M059J (cell line): ENCODE results near the gene NDUFA11. TPM values are rescaled to one million over a fixed set of nuclear protein-coding genes. Genes with fewer than 3 reads are reported as not detected.

Experiments
- DNase-seq: peaks from one replicate; pipeline ENCODE4 v3.0.0-alpha.2; 2012; ENCODE audit warnings: low read depth
- total RNA-seq: library from RNA; depleted of rRNA; stranded (reverse); fragments of >200 nt; shearing (Covaris generic); gene quantifications from 2 replicates; pipeline ENCODE4 v1.2.3, GENCODE V29; 2014

Gene NDUFA11
- total RNA-seq, 1 experiment from 2014 or later, result 328 TPM

GRCh38 chr19:5932609-5933262 lies 29.1 kb upstream of the NDUFA11 start:
- no peak for DNase-seq

GRCh38 chr19:5932146-5932545 lies 28.6 kb upstream of the NDUFA11 start:
- no peak for DNase-seq

- DNase-seq, result no peak
Measured at GRCh38 chr19:5931251-5931650, 27.7 kb upstream of the NDUFA11 start.

GRCh38 chr19:5929625-5930024 lies 26.0 kb upstream of the NDUFA11 start:
- DNase-seq, result no peak

- no peak for DNase-seq
Measured at GRCh38 chr19:5929179-5929578, 25.6 kb upstream of the NDUFA11 start.

GRCh38 chr19:5927441-5927821 lies 23.8 kb upstream of the NDUFA11 start:
- no peak for DNase-seq

GRCh38 chr19:5926641-5927440 lies 23.3 kb upstream of the NDUFA11 start:
- DNase-seq, result peak; percentile 14

GRCh38 chr19:5925830-5926427 lies 22.3 kb upstream of the NDUFA11 start:
- DNase-seq, result no peak

- no peak for DNase-seq
Measured at GRCh38 chr19:5923356-5923755, 19.8 kb upstream of the NDUFA11 start.

GRCh38 chr19:5922161-5922545 lies 18.6 kb upstream of the NDUFA11 start:
- DNase-seq, result no peak

- no peak for DNase-seq
Measured at GRCh38 chr19:5921516-5922160, 18.0 kb upstream of the NDUFA11 start.

- no peak for DNase-seq
Measured at GRCh38 chr19:5918463-5919079, 15.0 kb upstream of the NDUFA11 start.

GRCh38 chr19:5917431-5918107 lies 14.0 kb upstream of the NDUFA11 start:
- no peak for DNase-seq

- DNase-seq, result no peak
Measured at GRCh38 chr19:5916181-5916708, 12.7 kb upstream of the NDUFA11 start.

- DNase-seq, result no peak
Measured at GRCh38 chr19:5915782-5916165, 12.2 kb upstream of the NDUFA11 start.

- no peak for DNase-seq
Measured at GRCh38 chr19:5914946-5915781, 11.6 kb upstream of the NDUFA11 start.

GRCh38 chr19:5914358-5914774 lies 10.8 kb upstream of the NDUFA11 start:
- no peak for DNase-seq

GRCh38 chr19:5913739-5914357 lies 10.3 kb upstream of the NDUFA11 start, which contains the start of gene CAPS:
Gene CAPS, plus strand, starts transcription at chr19:5914254. Its CDS starts 153 bp downstream, at chr19:5914407.
- peak; percentile 93 for DNase-seq

GRCh38 chr19:5911366-5911765 lies 7.8 kb upstream of the NDUFA11 start:
- DNase-seq, result no peak

- DNase-seq, result no peak
Measured at GRCh38 chr19:5910638-5910907, 7.0 kb upstream of the NDUFA11 start.
